RWPE1 (cell line): ENCODE results near the gene KIAA0408.

Source experiments
- CTCF ChIA-PET: fragments of 350-600 bp; sonication (Branson Sonifier 250); formaldehyde crosslinking; extraction: SDS; loops from one replicate; lab custom pipeline; 2021; lab: Yijun Ruan, JAX
- POLR2A ChIA-PET: fragments of 400-600 bp; formaldehyde crosslinking; extraction: SDS; loops from one replicate; lab custom pipeline; 2020; ENCODE audit warnings: antibody characterized with exemption; ENCODE audit not compliant: low non-redundant PET; lab: Yijun Ruan, JAX
- DNase-seq: peaks from one replicate; pipeline ENCODE4 v3.0.0; 2012; ENCODE audit warnings: low spot score
- H3K27ac ChIP-seq: fragments of 450-650 bp; 2 replicates; pipeline ENCODE4 v1.5.1; 2017
- TF ChIP-seq, protein P1 (sequence below): fragments of 450-650 bp; conservative IDR thresholded peaks from 2 replicates; pipeline ENCODE4 v1.5.1; 2017; ENCODE audit warnings: low read depth, mild to moderate bottlenecking

The KIAA0408 gene

GRCh38 chr6:127451388-127451787 lies 7.8 kb downstream of the KIAA0408 start:
- ChIA-PET POLR2A (no interaction called here), CTCF (no interaction called here)
- no peak for DNase-seq
- TF ChIP-seq, protein P1, sequence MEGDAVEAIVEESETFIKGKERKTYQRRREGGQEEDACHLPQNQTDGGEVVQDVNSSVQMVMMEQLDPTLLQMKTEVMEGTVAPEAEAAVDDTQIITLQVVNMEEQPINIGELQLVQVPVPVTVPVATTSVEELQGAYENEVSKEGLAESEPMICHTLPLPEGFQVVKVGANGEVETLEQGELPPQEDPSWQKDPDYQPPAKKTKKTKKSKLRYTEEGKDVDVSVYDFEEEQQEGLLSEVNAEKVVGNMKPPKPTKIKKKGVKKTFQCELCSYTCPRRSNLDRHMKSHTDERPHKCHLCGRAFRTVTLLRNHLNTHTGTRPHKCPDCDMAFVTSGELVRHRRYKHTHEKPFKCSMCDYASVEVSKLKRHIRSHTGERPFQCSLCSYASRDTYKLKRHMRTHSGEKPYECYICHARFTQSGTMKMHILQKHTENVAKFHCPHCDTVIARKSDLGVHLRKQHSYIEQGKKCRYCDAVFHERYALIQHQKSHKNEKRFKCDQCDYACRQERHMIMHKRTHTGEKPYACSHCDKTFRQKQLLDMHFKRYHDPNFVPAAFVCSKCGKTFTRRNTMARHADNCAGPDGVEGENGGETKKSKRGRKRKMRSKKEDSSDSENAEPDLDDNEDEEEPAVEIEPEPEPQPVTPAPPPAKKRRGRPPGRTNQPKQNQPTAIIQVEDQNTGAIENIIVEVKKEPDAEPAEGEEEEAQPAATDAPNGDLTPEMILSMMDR, result no peak
- no peak overlapping the region for H3K27ac ChIP-seq

DNA sequence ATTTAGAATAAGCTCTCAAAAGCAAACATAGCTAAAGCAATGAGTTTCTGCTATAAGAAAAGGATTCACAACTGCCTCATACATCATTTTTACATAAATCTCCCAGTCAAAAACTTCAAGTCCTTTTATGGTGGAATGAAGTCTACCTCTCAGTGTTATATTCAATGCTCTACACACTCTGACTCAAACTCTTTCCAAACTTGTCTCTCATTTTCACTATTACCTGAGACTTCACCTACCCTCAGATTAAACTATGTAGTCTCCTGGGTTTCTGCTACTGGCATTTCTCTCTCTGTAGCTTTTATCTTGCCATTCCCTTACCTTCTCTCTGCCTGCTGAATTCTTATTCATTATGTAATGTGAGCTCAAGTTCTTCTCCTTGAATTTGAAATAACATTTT lies 11.4 kb downstream of the KIAA0408 start:
- no peak overlapping the region for H3K27ac ChIP-seq
- TF ChIP-seq, protein P1, result no peak
- no peak for DNase-seq
- POLR2A ChIA-PET, result no interaction called here
- CTCF ChIA-PET, result interaction anchor here (0.7 kb wide), 2 partner anchors 349 to 616 kb away, joined by 3 to 6 read pairs; no protein-coding TSS in a partner anchor

DNA sequence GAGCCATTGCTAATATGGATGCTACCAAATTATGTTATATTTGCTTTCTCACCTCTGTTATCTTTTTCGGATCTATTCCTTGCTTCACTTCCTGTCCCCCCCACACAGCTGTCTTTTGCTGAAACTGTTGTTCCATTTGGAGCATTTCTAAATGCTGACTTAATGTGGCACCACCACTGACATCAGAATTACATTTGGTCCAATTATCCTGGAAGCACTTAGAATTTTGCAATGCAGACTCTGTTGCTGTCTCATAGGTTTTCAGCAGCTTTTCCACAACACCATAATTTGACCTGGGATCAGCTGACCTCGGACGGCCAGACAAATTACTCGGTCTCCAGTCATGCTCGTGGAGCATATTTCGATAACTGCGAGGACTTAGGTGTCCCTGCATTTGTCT lies 12.8 kb downstream of the KIAA0408 start:
- no peak overlapping the region for H3K27ac ChIP-seq
- ChIA-PET POLR2A (no interaction called here), CTCF (no interaction called here)
- DNase-seq, result no peak
- TF ChIP-seq, protein P1, result no peak

DNA sequence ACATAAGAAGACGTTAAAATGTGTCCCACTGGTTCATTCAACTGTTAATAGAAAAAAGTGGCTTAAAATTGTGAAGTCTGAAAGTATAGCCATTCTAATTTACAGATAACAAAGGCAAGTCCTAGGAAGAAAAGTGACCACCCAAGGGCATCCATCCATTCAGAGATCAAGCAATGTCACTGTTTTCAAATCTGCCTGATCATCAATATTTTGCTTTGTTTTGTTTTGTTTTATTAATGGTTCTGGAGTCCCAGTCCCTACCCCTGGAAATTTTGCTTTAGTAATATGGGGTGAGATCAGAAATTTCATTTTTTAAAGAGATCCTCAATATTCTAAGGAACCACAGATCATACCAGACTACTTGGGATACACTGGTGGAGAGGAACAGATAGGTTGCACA lies 17.3 kb downstream of the KIAA0408 start:
- CTCF ChIA-PET, result interaction anchor here (0.7 kb wide), 1 partner anchor 495 kb away, joined by 3 read pairs; no protein-coding TSS in a partner anchor
- H3K27ac ChIP-seq, result no peak overlapping the region
- POLR2A ChIA-PET, result no interaction called here
- TF ChIP-seq, protein P1, result no peak
- no peak for DNase-seq

- no peak for DNase-seq
- POLR2A ChIA-PET, result no interaction called here
- CTCF ChIA-PET, result interaction anchor here (0.7 kb wide), 1 partner anchor 1972 kb away, joined by 3 read pairs; no protein-coding TSS in a partner anchor
- TF ChIP-seq, protein P1, result no peak
- H3K27ac ChIP-seq, result no peak overlapping the region
These were observed 19.5 kb downstream of the KIAA0408 start for GRCh38 chr6:127439718-127440117.

DNA sequence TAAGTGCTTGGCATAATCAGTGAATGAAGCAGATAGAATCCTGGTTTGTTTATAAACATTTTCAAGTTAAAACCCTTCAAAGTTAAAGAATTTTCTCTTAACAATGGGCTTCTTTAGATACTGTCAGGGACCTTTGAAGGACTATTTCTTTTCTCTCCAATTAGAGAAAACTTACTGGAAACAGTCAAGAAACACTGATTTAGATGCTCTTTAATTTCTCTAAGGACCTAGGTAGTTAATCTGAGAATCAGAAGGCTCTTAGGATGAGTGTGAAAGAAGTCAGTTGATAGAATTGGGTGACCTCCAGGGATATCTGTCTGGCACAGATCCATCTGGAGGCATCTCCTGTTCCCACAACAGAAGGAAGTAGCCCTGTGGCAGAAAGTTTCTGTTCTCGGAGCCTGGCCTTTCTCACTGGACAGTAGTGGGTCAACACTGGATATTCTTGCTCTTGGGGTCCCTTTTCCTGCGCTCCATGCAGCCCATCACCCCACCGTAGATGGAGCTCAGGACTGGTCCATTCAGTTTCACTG lies 22.5 kb downstream of the KIAA0408 start:
- ChIA-PET CTCF (no interaction called here), POLR2A (no interaction called here)
- TF ChIP-seq, protein P1, result no peak
- no peak overlapping the region for H3K27ac ChIP-seq
- no peak for DNase-seq
